ENCODE results near the gene RHD. TPM values are rescaled to one million over a fixed set of nuclear protein-coding genes. Genes with fewer than 3 reads are reported as not detected.
A peak's percentile ranks its signal among the peaks of the same experiment; 100 is the strongest.

The RHD gene
- polyA plus RNA-seq, 3 donors = 0.53 TPM; not detected in 2

DNA sequence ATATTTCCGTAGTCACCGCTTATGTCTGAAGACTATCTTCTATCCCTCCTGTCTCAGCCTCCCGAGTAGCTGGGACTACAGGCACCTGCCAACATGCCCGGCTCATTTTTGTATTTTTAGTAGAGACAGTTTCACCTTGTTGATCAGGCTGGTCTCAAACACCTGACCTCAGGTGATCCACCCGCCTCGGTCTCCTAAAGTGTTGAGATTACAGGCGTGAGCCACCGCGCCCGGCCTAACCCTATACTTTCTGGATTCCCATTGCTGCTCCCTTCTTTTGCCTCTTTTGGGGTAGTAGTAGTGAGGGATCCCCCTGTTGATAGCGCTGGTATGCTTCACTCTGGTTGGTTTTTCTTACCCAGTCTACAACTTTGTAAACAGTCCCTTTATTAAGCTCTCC is 34.3 kb upstream of the RHD start:
- peak overlapping the region in 2 of 7 donors; percentile 30 to 57 for H3K27ac Mint-ChIP-seq
- Histone ChIP-seq H3K79me2 (ENCODE audit: insufficient read depth, low read length) (peaks cover 76% of the 10 kb centered on the region), H4K20me1 (ENCODE audit: insufficient read depth, low read length) (peaks cover 35% of the 10 kb centered on the region), H3K4me1 (ENCODE audit: control insufficient read depth in 1 of 2, insufficient read depth in 2 of 2, low read length in 2 of 2) (peaks cover 24 to 53% of the 10 kb centered on the region in 2 donors), H2AFZ (ENCODE audit: insufficient read depth, low read depth, low read length, poor library complexity, severe bottlenecking) (no peak overlapping the region), H3K9me3 (replicated peaks in 1 of 2; ENCODE audit: control insufficient read depth in 1 of 2, insufficient read depth in 1 of 2, low read length in 2 of 2) (no peaks in the 10 kb centered on the region), H3K4me2 (replicated peaks; ENCODE audit: extremely low read depth, low read length, poor library complexity, severe bottlenecking) (no peak overlapping the region), H3K27me3 (ENCODE audit: control insufficient read depth in 2 of 2, insufficient read depth in 2 of 2, low read length in 2 of 2) (no peaks in the 10 kb centered on the region), H3K36me3 (replicated peaks in 1 of 2; ENCODE audit: control insufficient read depth in 1 of 2, insufficient read depth in 2 of 2, low read length in 2 of 2) (peaks cover 17 to 27% of the 10 kb centered on the region in 2 donors), H3K27ac (ENCODE audit: low read depth in 1 of 2, low read length in 2 of 2) (no peak overlapping the region), H3K9ac (ENCODE audit: insufficient read depth, low read length, poor library complexity, severe bottlenecking) (no peak overlapping the region), H3K4me3 (replicated peaks in 1 of 3; ENCODE audit: low read depth in 2 of 3, low read length in 3 of 3) (no peak overlapping the region)
- 100% methylated on average over 1 of the region's 11 CpGs for WGBS (ENCODE audit: insufficient coverage)
- H3K27me3 Mint-ChIP-seq (ENCODE audit: low read depth in 3 of 3) = no peaks in the 10 kb centered on the region
- no peak overlapping the region for H3K4me3 Mint-ChIP-seq
- peaks cover 31% of the 10 kb centered on the region for H3K4me1 Mint-ChIP-seq
- no peak for DNase-seq
- TF ChIP-seq, protein P1, sequence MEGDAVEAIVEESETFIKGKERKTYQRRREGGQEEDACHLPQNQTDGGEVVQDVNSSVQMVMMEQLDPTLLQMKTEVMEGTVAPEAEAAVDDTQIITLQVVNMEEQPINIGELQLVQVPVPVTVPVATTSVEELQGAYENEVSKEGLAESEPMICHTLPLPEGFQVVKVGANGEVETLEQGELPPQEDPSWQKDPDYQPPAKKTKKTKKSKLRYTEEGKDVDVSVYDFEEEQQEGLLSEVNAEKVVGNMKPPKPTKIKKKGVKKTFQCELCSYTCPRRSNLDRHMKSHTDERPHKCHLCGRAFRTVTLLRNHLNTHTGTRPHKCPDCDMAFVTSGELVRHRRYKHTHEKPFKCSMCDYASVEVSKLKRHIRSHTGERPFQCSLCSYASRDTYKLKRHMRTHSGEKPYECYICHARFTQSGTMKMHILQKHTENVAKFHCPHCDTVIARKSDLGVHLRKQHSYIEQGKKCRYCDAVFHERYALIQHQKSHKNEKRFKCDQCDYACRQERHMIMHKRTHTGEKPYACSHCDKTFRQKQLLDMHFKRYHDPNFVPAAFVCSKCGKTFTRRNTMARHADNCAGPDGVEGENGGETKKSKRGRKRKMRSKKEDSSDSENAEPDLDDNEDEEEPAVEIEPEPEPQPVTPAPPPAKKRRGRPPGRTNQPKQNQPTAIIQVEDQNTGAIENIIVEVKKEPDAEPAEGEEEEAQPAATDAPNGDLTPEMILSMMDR (IDR thresholded peaks at IDR 0.05) = no peak
- peaks cover 21 to 37% of the 10 kb centered on the region in 2 donors for H3K36me3 Mint-ChIP-seq
- intact Hi-C loops (cut with micrococcal nuclease) = no loop called here
- H3K9me3 Mint-ChIP-seq = no peaks in the 10 kb centered on the region

DNA sequence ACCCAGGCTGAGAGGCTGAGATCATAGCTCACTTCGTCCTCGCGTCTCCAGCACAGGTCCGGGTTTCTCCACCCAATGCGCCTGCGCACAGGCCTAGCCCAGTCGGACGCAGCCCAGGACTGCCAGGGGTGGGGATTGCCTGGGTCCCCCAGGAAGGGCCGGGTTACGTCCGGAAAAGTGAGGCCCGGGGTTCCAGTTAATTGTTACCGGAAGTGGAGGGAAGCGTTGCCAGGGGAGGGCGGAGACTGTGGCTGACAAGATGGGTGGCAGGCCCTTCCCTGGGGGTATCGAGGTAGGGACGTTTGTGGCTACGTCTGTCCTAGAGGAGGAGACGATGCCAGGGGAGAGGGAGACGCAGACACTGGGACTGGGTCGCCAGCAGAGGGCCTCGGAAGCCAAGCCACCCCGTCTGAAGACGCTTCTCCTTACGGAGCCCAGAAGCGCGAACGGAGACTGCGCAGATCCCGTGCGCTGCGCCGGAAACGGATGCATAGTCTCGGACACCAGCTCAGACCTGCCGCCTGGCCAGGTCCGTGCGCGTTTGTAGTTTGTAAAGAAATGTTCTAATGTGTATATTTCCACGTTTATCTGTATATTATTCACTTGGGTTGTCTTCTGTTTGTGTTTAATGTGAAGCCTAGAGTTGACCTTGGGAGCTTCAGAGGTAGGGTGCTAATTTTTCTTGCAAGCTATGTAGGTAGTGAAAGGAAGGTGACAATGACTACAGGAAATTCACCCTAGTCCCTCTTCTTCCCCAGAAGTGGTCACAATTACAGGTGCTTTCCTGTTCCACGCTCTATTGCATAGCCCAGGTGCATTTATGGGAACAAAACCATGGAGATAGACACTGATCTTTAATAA is 32.4 kb upstream of the RHD start:
- Histone ChIP-seq H3K27me3 (ENCODE audit: control insufficient read depth in 2 of 2, insufficient read depth in 2 of 2, low read length in 2 of 2) (no peaks in the 10 kb centered on the region), H3K27ac (ENCODE audit: low read depth in 1 of 2, low read length in 2 of 2) (peak overlapping the region; percentile 89 to 91), H3K79me2 (ENCODE audit: insufficient read depth, low read length) (peaks cover 76% of the 10 kb centered on the region), H3K36me3 (replicated peaks in 1 of 2; ENCODE audit: control insufficient read depth in 1 of 2, insufficient read depth in 2 of 2, low read length in 2 of 2) (peaks cover 36 to 45% of the 10 kb centered on the region in 2 donors), H3K4me3 (replicated peaks in 1 of 3; ENCODE audit: low read depth in 2 of 3, low read length in 3 of 3) (peak overlapping the region; percentile 39 to 77 (median 47)), H4K20me1 (ENCODE audit: insufficient read depth, low read length) (peaks cover 54% of the 10 kb centered on the region), H3K4me1 (ENCODE audit: control insufficient read depth in 1 of 2, insufficient read depth in 2 of 2, low read length in 2 of 2) (peaks cover 29 to 59% of the 10 kb centered on the region in 2 donors), H3K9ac (ENCODE audit: insufficient read depth, low read length, poor library complexity, severe bottlenecking) (peak overlapping the region; percentile 66), H3K9me3 (replicated peaks in 1 of 2; ENCODE audit: control insufficient read depth in 1 of 2, insufficient read depth in 1 of 2, low read length in 2 of 2) (no peaks in the 10 kb centered on the region), H3K4me2 (replicated peaks; ENCODE audit: extremely low read depth, low read length, poor library complexity, severe bottlenecking) (peak overlapping the region; percentile 81), H2AFZ (ENCODE audit: insufficient read depth, low read depth, low read length, poor library complexity, severe bottlenecking) (peak overlapping the region; percentile 79)
- TF ChIP-seq, protein P1 (IDR thresholded peaks at IDR 0.05) = peak; percentile 63
- Mint-ChIP-seq H3K9me3 (no peaks in the 10 kb centered on the region), H3K4me3 (peak overlapping the region; percentile 88 to 92), H3K4me1 (peaks cover 40% of the 10 kb centered on the region), H3K27me3 (ENCODE audit: low read depth in 3 of 3) (no peaks in the 10 kb centered on the region), H3K36me3 (peaks cover 37 to 52% of the 10 kb centered on the region in 2 donors), H3K27ac (peak overlapping the region; percentile 96 to 99 (median 98))
- peak; percentile 92 to 95 (median 93) for DNase-seq
- WGBS (ENCODE audit: insufficient coverage) = under 1% methylated on average over 33 of the region's 41 CpGs
- intact Hi-C loops (cut with micrococcal nuclease) = no loop called here

Measured in CD14-positive monocyte (primary cell).